HepG2 (cell line): ENCODE data around the gene DQX1. TPM values are rescaled to one million over a fixed set of nuclear protein-coding genes. Genes with fewer than 3 reads are reported as not detected.

ENCODE experiments used
- ATAC-seq: fragments of 200-7000 bp; cut with Tn5 transposase; 3 replicates; pipeline ENCODE4 v1.9.1; 2020; ENCODE audit warnings: mild to moderate bottlenecking, moderate library complexity
- BruUV-seq: library from RNA; stranded (reverse); fragments of 400-500 nt; replicated peaks from 2 replicates; lab custom pipeline; 2021; lab: Mats Ljungman, UMichigan
- CTCF ChIA-PET: fragments of 300-600 bp; formaldehyde crosslinking; extraction: SDS; loops from one replicate; lab custom pipeline; 2021; ENCODE audit warnings: low total read pairs, inconsistent platforms, low intra/inter-chr PET ratio; lab: Yijun Ruan, JAX
- POLR2A ChIA-PET: fragments of 350-600 bp; sonication (Branson Sonifier 250); formaldehyde crosslinking; loops from one replicate; lab custom pipeline; 2020; ENCODE audit warnings: antibody characterized with exemption, inconsistent platforms; lab: Yijun Ruan, JAX
- DNase-seq: peaks from one replicate; pipeline ENCODE4 v3.0.0-alpha.2; 2015; ENCODE audit warnings: low spot score
- FAIRE-seq: peaks from 3 replicates; lab custom pipeline; 2011; peaks lifted over from hg19 to GRCh38; lab: Jason Lieb, UNC
- H2AFZ ChIP-seq: one replicate; pipeline ENCODE4 v1.6.1; 2011; ENCODE audit warnings: low read length, inconsistent platforms
- H3K27ac ChIP-seq: fragments of 300-600 bp; 3 replicates; pipeline ENCODE4 v1.8.0; 2011; ENCODE audit warnings: mixed run types, mild to moderate bottlenecking, mixed read lengths, low read length, inconsistent platforms; ENCODE audit not compliant: insufficient read depth; ENCODE audit errors: extremely low read length
- H3K27me3 ChIP-seq, 2 experiments: fragments of 200-600 bp in 1 of 2; 2 replicates in 1 of 2; 3 replicates in 1 of 2; pipeline versions ENCODE4 v1.6.0 to v1.8.0; 2011; ENCODE audit warnings: low read length in 2 of 2, mild to moderate bottlenecking in 2 of 2, moderate library complexity in 2 of 2, inconsistent platforms in 1 of 2; ENCODE audit not compliant: insufficient read depth in 2 of 2, control insufficient read depth in 1 of 2
- H3K36me3 ChIP-seq, 2 experiments: fragments of 200-600 bp in 1 of 2; replicated peaks in 1 of 2; 2 replicates in 1 of 2; 3 replicates in 1 of 2; pipeline versions ENCODE4 v1.5.1 to v1.8.0; 2011; ENCODE audit warnings: low read length in 2 of 2, inconsistent platforms in 1 of 2; ENCODE audit not compliant: insufficient read depth in 2 of 2, control insufficient read depth in 1 of 2
- H3K4me1 ChIP-seq: 2 replicates; pipeline ENCODE4 v1.5.1; 2012; ENCODE audit warnings: low read length, inconsistent platforms; ENCODE audit not compliant: insufficient read depth
- H3K4me2 ChIP-seq: 2 replicates; pipeline ENCODE4 v1.6.0; 2011; ENCODE audit warnings: low read depth, low read length, inconsistent platforms
- H3K4me3 ChIP-seq, 3 experiments: fragments of 200-600 bp in 1 of 3; sonication (generic), shearing (Covaris generic) in 1 of 3; replicated peaks in 1 of 3; 2 replicates each; pipeline ENCODE4 v1.5.1; 2011 to 2016; ENCODE audit warnings: low read length in 3 of 3, inconsistent platforms in 2 of 3, low read depth in 2 of 3, mild to moderate bottlenecking in 2 of 3, control low read depth in 1 of 3, mixed read lengths in 1 of 3; ENCODE audit not compliant: insufficient read depth in 1 of 3
- H3K79me2 ChIP-seq: one replicate; pipeline ENCODE4 v1.6.1; 2011; ENCODE audit warnings: low read length, inconsistent platforms; ENCODE audit not compliant: insufficient read depth
- H3K9ac ChIP-seq: 2 replicates; pipeline ENCODE4 v1.6.0; 2011; ENCODE audit warnings: mild to moderate bottlenecking, low read depth, low read length, inconsistent platforms; ENCODE audit not compliant: insufficient read depth
- H3K9me3 ChIP-seq: 2 replicates; pipeline ENCODE4 v1.5.1; 2012; ENCODE audit warnings: mild to moderate bottlenecking, low read length
- H4K20me1 ChIP-seq: 2 replicates; pipeline ENCODE4 v1.6.0; 2011; ENCODE audit warnings: inconsistent platforms, mild to moderate bottlenecking, low read length, moderate library complexity; ENCODE audit not compliant: insufficient read depth
- ELF3 ChIP-seq: IDR thresholded peaks from 2 replicates; pipeline ENCODE4 v1.6.1; 2016; ENCODE audit warnings: missing genetic modification reagents, missing compliant biosample characterization
- GATAD2A ChIP-seq: IDR thresholded peaks from 2 replicates; pipeline ENCODE4 v1.6.1; 2016
- PBX2 ChIP-seq: IDR thresholded peaks from 2 replicates; pipeline ENCODE4 v1.6.1; 2016; ENCODE audit warnings: control low read depth
- POLR2AphosphoS5 ChIP-seq: IDR thresholded peaks from 2 replicates; pipeline ENCODE4 v1.6.1; 2012; ENCODE audit warnings: low read depth, low read length
- PRMT3 ChIP-seq: sonication (generic); formaldehyde crosslinking; IDR thresholded peaks from 2 replicates; pipeline ENCODE4 v1.8.1; 2022; ENCODE audit warnings: low read depth, mild to moderate bottlenecking, moderate library complexity, missing genetic modification reagents, borderline replicate concordance
- SMC3 ChIP-seq: IDR thresholded peaks from 2 replicates; pipeline ENCODE4 v1.6.1; 2011; ENCODE audit warnings: low read length, improper control_type of control experiment
- SPEN ChIP-seq: sonication (generic); formaldehyde crosslinking; IDR thresholded peaks from 2 replicates; pipeline ENCODE4 v1.5.1; 2020; ENCODE audit warnings: low read depth, mild to moderate bottlenecking, missing genetic modification reagents
- STAG1 ChIP-seq: sonication (generic); formaldehyde crosslinking; IDR thresholded peaks from 2 replicates; pipeline ENCODE4 v1.4.0; 2020; ENCODE audit warnings: missing genetic modification reagents
- ZFP36 ChIP-seq: fragments of 150-350 bp; IDR thresholded peaks from 2 replicates; pipeline ENCODE4 v1.6.1; 2018; ENCODE audit warnings: borderline replicate concordance, low read length, low read depth; ENCODE audit not compliant: partially characterized antibody
- ZNF530 ChIP-seq: sonication (generic); formaldehyde crosslinking; IDR thresholded peaks from 2 replicates; pipeline ENCODE4 v1.5.0; 2020; ENCODE audit warnings: low read depth, mild to moderate bottlenecking, missing genetic modification reagents
- ZNF670 ChIP-seq: sonication (generic); formaldehyde crosslinking; IDR thresholded peaks from 2 replicates; pipeline ENCODE4 v1.8.0; 2022; ENCODE audit warnings: mild to moderate bottlenecking, missing genetic modification reagents, borderline replicate concordance
- in situ Hi-C: cut with HindIII; loops from 2 replicates; pipeline ENCODE4 v1.10.0; 2017; ENCODE audit warnings: low pct_unique_long_range_greater_than_20kb; ENCODE audit not compliant: extremely low pct_ligation_motif_present
- intact Hi-C: fragments of 100-400 bp; cut with micrococcal nuclease; formaldehyde crosslinking; loops from one replicate; pipeline ENCODE4 v1.10.0; 2022; ENCODE audit not compliant: unreplicated experiment
- polyA plus RNA-seq, 8 experiments: library from polyadenylated mRNA; depleted of rRNA in 3 of 8; stranded (reverse) in 7 of 8; unstranded in 1 of 8; fragments of >200 nt; fragmentation: Illumina TruSeq in 4 of 8; extraction: Trizol in 4 of 8; gene quantifications; 2 replicates each; pipeline versions ENCODE4 v1.2.1 to v1.2.3, GENCODE V29; 2011 to 2016; ENCODE audit warnings: low read depth in 4 of 8, missing spikeins in 1 of 8, mixed read lengths in 1 of 8; ENCODE audit not compliant: insufficient read depth in 1 of 8
- total RNA-seq, 5 experiments: library from RNA; depleted of rRNA; stranded (reverse); fragments of >200 nt; fragmentation: Illumina TruSeq; extraction: Trizol; gene quantifications; 2 replicates each; pipeline ENCODE4 v1.2.3, GENCODE V29; 2016; ENCODE audit warnings: low read depth in 1 of 5
- TF ChIP-seq, protein P1 (sequence below): sonication (generic); formaldehyde crosslinking; IDR thresholded peaks from 2 replicates; pipeline ENCODE4 v1.5.0; 2020; ENCODE audit warnings: mild to moderate bottlenecking, missing genetic modification reagents, moderate library complexity
- TF ChIP-seq, protein P2 (sequence below): sonication (generic); formaldehyde crosslinking; IDR thresholded peaks from 2 replicates; pipeline ENCODE4 v1.5.0; 2020; ENCODE audit warnings: mild to moderate bottlenecking, low read depth, missing genetic modification reagents, borderline replicate concordance
- TF ChIP-seq, protein P3 (sequence below): sonication (generic); formaldehyde crosslinking; IDR thresholded peaks from 2 replicates; pipeline ENCODE4 v1.4.0; 2020; ENCODE audit warnings: missing genetic modification reagents, borderline replicate concordance
- TF ChIP-seq, protein P4 (sequence below): sonication (generic); formaldehyde crosslinking; IDR thresholded peaks from 2 replicates; pipeline ENCODE4 v1.8.0; 2022; ENCODE audit warnings: mild to moderate bottlenecking, missing genetic modification reagents, borderline replicate concordance

The DQX1 gene
- total and polyA plus RNA-seq, 2 of the 13 experiments (the other 11 are each of a cell fraction or from before 2014, with no cell fraction given): 27.6 to 89.8 TPM

DNA sequence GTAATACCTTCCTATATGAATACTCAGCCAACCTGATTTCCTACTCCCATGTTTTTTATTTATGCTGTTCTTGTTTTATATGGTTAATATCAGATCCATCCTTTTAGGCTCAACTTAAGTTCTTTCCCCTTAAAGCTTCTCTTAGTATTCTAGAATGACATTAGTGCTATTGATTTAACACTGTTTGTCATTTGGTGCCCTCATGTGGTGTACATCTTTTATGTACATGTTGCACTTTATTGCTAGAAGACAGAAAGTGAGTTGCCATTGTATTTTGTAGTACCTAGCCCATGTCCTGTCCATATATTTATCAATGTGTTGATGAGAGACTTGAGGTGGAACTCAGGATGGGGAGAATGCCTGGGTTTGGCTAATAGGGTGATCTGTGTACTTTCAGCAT, 6.2 kb upstream of the DQX1 start:
- Histone ChIP-seq H3K4me3 (no peak overlapping the region), H3K79me2 (peaks cover 27% of the 10 kb centered on the region), H2AFZ (no peak overlapping the region), H3K27me3 (peaks cover 4 to 11% of the 10 kb centered on the region in 2 experiments; a peak in 3 of 5 replicates), H3K9me3 (no peaks in the 10 kb centered on the region), H3K4me1 (peaks cover 32% of the 10 kb centered on the region), H3K36me3 (peaks cover 12 to 23% of the 10 kb centered on the region in 2 experiments), H3K27ac (no peak overlapping the region), H3K4me2 (no peak overlapping the region), H3K9ac (no peak overlapping the region), H4K20me1 (no peaks in the 10 kb centered on the region)
- FAIRE-seq (peak; percentile 80), DNase-seq (peak; percentile 68), ATAC-seq (no peak)
- intact Hi-C loops (loop anchor here (1.0 kb wide), 1 partner anchor 199 kb away; no protein-coding TSS in a partner anchor), in situ Hi-C loops (no loop called here)
- ChIA-PET CTCF (interaction anchor here (1.2 to 2.4 kb wide), 5 partner anchors 25 to 282 kb away, joined by 4 to 19 read pairs (median 5); partner anchors contain the start of genes CCDC142, PCGF1 and TTC31), POLR2A (interaction anchor here (0.7 to 5.9 kb wide), 6 partner anchors 24 to 74 kb away, joined by 3 to 76 read pairs (median 12); partner anchors contain the start of genes CCDC142, LBX2, PCGF1 and TTC31)
- BruUV-seq: no TSS peak
- TF ChIP-seq, protein P1, sequence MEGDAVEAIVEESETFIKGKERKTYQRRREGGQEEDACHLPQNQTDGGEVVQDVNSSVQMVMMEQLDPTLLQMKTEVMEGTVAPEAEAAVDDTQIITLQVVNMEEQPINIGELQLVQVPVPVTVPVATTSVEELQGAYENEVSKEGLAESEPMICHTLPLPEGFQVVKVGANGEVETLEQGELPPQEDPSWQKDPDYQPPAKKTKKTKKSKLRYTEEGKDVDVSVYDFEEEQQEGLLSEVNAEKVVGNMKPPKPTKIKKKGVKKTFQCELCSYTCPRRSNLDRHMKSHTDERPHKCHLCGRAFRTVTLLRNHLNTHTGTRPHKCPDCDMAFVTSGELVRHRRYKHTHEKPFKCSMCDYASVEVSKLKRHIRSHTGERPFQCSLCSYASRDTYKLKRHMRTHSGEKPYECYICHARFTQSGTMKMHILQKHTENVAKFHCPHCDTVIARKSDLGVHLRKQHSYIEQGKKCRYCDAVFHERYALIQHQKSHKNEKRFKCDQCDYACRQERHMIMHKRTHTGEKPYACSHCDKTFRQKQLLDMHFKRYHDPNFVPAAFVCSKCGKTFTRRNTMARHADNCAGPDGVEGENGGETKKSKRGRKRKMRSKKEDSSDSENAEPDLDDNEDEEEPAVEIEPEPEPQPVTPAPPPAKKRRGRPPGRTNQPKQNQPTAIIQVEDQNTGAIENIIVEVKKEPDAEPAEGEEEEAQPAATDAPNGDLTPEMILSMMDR: peak; percentile 72
- TF ChIP-seq, protein P2, sequence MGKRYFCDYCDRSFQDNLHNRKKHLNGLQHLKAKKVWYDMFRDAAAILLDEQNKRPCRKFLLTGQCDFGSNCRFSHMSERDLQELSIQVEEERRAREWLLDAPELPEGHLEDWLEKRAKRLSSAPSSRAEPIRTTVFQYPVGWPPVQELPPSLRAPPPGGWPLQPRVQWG: no peak
- TF ChIP-seq, protein P3, sequence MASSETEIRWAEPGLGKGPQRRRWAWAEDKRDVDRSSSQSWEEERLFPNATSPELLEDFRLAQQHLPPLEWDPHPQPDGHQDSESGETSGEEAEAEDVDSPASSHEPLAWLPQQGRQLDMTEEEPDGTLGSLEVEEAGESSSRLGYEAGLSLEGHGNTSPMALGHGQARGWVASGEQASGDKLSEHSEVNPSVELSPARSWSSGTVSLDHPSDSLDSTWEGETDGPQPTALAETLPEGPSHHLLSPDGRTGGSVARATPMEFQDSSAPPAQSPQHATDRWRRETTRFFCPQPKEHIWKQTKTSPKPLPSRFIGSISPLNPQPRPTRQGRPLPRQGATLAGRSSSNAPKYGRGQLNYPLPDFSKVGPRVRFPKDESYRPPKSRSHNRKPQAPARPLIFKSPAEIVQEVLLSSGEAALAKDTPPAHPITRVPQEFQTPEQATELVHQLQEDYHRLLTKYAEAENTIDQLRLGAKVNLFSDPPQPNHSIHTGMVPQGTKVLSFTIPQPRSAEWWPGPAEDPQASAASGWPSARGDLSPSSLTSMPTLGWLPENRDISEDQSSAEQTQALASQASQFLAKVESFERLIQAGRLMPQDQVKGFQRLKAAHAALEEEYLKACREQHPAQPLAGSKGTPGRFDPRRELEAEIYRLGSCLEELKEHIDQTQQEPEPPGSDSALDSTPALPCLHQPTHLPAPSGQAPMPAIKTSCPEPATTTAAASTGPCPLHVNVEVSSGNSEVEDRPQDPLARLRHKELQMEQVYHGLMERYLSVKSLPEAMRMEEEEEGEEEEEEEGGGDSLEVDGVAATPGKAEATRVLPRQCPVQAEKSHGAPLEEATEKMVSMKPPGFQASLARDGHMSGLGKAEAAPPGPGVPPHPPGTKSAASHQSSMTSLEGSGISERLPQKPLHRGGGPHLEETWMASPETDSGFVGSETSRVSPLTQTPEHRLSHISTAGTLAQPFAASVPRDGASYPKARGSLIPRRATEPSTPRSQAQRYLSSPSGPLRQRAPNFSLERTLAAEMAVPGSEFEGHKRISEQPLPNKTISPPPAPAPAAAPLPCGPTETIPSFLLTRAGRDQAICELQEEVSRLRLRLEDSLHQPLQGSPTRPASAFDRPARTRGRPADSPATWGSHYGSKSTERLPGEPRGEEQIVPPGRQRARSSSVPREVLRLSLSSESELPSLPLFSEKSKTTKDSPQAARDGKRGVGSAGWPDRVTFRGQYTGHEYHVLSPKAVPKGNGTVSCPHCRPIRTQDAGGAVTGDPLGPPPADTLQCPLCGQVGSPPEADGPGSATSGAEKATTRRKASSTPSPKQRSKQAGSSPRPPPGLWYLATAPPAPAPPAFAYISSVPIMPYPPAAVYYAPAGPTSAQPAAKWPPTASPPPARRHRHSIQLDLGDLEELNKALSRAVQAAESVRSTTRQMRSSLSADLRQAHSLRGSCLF (CRISPR knock-in tag): no peak
- no peak for TF ChIP-seq GATAD2A (CRISPR knock-in tag)
- no peak for TF ChIP-seq POLR2AphosphoS5
- TF ChIP-seq ZNF530: no peak
- TF ChIP-seq PBX2 (CRISPR knock-in tag): no peak
- TF ChIP-seq ZNF670 (CRISPR knock-in tag): no peak
- TF ChIP-seq PRMT3 (CRISPR knock-in tag): no peak
- TF ChIP-seq SPEN: no peak
- peak; percentile 18; the same call in 1 of the 2 replicates for TF ChIP-seq ELF3
- no peak for TF ChIP-seq ZFP36
- TF ChIP-seq, protein P4, sequence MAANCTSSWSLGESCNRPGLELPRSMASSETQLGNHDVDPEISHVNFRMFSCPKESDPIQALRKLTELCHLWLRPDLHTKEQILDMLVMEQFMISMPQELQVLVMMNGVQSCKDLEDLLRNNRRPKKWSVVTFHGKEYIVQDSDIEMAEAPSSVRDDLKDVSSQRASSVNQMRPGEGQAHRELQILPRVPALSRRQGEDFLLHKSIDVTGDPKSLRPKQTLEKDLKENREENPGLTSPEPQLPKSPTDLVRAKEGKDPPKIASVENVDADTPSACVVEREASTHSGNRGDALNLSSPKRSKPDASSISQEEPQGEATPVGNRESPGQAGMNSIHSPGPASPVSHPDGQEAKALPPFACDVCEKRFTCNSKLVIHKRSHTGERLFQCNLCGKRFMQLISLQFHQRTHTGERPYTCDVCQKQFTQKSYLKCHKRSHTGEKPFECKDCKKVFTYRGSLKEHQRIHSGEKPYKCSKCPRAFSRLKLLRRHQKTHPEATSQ (CRISPR knock-in tag): no peak
- peak; percentile 76 for TF ChIP-seq SMC3
- peak; percentile 90 for TF ChIP-seq STAG1
